ENCODE data around the gene THUMPD3.

THUMPD3 gene, protein sequence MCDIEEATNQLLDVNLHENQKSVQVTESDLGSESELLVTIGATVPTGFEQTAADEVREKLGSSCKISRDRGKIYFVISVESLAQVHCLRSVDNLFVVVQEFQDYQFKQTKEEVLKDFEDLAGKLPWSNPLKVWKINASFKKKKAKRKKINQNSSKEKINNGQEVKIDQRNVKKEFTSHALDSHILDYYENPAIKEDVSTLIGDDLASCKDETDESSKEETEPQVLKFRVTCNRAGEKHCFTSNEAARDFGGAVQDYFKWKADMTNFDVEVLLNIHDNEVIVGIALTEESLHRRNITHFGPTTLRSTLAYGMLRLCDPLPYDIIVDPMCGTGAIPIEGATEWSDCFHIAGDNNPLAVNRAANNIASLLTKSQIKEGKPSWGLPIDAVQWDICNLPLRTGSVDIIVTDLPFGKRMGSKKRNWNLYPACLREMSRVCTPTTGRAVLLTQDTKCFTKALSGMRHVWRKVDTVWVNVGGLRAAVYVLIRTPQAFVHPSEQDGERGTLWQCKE

DNA sequence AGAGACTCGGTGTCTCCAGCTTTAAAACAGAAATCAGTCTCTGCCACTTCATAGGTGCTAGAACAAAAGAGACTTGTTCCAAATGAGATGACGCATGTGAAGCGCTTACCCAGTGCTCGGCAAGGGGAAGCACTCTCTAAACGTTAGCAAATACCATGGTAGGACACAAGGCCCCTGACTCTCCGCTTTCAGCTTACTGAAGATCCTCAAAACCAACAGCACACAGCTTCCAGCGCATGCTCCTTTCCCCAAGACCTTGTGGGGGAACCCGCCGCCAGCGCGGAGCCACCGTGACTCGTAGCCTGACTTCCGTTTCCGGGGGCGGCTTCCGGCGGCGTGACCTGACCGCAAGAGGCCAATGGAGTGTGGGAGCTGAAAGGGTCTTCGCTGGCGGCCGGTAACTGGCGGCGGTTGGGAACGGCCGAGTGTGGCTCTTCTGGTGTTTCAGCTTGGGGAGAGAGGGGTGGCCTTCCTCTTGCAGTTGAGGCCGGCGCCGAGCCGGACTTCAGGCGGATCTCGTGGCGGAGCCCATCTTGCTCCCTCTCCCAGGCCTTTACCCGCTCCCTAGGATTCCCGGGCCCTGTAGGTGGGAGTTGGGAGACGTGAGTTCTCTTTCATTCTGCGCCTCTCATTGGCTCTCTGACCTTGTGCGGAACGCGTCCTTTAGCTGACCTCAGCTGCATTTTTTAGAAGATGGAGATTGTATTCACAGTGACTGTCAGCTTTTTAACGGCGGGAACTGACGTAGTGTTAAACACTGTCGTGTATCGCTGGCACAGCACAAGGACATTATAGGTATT is at the start of gene THUMPD3:
Gene THUMPD3, plus strand, starts transcription at position 324 of the 800 bp plus-strand sequence. CDS start 2,015 bp downstream, outside the sequence.
- peak; percentile 72 for DNase-seq

DNA sequence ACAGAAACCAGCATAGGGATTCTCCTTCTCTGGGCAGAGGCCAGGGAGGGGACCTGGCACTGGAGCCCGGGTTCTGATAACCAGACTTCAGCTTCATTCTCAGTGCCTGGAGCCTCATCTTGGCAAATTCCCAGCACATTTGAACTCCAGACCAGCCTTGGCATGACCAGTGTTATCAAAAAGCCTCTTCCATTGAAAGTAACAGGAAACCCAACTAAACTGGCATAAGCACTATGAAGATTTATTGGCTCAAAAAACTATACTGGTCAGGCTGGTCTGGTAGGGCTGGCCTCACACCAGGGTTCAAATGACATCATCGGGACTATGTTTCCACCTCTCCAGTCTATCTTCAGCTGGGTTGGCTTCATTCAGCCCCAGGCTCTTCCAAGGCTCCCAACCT is 48.1 kb upstream of the THUMPD3 start:
- DNase-seq, result no peak

GRCh38 chr3:9316881-9317361 is 45.9 kb upstream of the THUMPD3 start:
- DNase-seq, result no peak

DNA sequence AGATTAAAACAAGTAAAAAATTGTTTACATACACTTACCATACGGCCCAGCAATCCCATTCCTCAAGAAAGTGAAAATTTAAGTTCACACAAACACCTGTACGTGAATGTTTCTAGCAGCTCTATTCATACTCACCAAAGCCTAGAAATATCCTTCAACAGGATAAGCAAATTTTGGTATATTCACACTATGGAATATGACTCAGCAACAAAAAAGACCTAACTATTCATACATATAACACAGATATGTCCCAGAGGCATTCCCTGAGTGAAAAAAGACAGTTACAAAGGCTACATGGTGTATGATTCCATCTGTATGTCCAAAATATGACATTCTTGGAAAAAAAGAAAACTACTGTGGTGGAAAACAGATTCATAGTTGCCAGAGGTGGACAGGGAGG is 40.1 kb upstream of the THUMPD3 start:
- no peak for DNase-seq

DNA sequence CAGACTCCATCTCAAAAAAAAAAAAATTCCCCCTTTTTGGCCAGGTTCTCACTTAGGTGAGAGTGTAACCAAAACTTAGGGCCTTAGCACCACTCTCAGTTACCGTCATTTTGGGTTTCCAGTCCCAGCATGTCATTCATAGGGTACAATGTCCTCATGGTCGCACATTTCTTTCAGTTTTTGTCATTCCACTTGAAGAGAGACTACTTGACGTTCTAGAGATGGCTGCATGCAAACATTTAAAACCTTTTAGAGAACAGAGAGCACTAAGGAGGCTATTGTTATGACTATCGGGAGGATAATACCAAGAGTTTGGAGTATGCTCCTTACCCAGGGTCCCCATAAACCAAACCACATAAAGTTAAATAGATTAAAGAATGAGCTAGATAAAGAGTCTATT is 37.9 kb upstream of the THUMPD3 start:
- no peak for DNase-seq

DNA sequence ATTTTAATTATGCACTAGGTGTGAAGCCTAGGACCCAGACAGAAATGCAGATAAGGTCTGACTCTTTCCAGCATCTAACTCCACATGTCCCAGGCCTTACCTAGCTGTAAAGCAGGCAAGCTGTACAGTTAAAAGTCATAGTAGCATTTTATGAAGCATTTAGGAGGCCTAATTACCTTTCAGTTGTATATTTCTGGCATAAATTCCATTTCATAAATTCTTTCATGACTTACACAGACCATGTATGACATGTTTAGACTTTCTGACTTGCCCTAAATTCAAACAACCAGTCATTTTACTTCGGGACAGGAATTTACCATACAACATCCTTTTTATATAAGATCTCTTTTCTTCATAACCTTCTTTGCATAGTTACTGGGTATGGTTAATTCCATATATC is 35.3 kb upstream of the THUMPD3 start:
- DNase-seq, result no peak

DNA sequence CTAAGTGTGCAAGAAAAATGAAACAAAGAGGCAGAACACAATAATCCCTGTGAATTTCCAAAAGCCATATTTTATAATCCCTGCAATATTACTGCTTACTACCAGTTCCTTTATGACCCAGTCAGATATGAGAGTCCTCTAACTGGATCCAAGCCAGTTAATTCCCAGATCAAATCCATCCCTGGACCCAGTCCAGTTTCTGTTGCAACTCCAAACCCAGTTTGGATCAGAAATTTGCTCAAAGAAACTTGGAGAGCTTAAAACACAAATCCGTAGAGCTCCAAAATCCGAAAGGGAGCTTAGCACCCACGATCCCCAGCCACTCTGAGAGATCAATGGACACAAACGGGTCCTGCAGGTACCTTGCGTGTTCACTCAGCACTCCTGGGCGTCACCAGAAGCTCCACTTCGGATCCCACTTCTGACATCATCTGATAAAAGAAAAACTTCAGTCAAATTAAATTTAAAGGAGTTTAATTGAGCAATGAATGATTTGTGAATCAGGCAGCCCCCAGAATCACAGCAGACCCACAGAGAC is 32.6 kb upstream of the THUMPD3 start:
- DNase-seq, result no peak

DNA sequence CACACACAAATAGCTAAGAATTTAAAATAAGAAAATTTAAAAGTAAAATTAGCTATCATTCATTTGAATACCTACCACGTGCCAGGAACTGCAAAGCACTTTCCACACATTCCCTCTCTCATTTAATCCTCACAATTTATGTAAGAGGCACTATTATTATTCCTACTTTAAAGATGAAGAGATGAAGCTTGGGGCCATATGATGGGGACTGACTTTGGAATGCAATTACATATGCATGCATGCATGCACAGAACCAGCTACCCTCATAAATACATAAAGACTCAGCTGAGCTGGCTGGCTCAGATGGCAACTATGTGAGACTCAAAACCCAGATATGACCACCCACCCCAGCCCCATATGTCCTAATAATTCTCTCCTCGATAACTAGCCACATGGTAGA is 31.7 kb upstream of the THUMPD3 start:
- DNase-seq, result no peak

DNA sequence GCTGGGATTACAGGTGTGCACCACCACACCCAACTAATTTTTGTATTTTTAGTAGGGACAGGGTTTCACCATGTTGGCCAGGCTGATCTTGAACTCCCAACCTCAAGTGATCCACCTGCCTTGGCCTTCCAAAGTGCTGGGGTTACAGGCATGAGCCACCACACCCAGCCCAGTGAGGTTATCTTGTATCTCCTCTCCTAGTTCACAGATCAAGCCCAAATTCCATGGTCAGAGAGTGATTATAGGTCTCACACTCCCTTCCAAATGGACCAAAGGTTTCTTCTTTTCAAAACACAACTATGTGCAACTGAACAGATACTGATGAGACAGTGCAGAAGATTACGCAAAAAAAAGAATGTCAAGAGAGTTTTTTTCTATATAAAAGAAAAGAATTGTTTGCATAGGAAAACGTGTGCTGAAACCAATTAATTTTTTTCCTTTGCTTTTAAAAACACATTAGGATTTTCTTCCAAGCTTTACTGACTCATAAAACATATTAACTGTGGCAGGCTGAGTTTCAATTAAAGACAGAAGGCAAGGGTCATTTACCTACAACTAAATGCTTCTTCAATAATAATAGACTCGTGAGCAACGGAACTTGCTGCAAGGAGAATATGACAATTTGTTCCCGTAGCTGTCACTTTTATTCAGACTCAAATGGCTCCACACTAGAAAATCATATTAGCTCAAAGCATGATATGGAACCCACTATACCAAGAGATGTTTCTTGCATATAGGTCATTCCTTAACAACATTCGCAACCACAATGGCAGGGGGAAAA is 30.4 kb upstream of the THUMPD3 start:
- DNase-seq, result no peak

- DNase-seq, result no peak
Observed at GRCh38 chr3:9339761-9340471, 22.9 kb upstream of the THUMPD3 start.

DNA sequence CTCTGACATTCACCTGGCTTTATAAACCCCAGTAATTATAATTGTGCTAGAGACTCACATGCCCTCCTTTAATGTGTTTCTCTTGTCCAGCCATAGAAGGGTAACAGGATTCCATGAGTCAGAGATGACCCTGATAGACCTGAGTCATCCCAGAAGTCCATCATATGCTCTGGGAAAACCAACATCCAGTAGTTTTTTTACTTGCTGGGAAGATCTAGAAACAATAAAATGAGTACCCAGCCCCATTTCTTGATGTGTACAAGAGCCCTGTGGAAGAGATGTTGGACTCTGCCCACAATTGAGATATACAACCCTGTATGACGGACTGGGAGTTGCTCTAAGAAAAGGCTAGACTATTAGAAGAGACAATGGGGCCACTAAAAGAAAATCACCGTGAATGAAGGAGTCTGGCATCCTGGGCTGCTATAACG is 22.4 kb upstream of the THUMPD3 start:
- no peak for DNase-seq

GRCh38 chr3:9342696-9343095 is 20.2 kb upstream of the THUMPD3 start:
- no peak for DNase-seq

GRCh38 chr3:9343115-9343514 is 19.7 kb upstream of the THUMPD3 start:
- DNase-seq, result no peak

DNA sequence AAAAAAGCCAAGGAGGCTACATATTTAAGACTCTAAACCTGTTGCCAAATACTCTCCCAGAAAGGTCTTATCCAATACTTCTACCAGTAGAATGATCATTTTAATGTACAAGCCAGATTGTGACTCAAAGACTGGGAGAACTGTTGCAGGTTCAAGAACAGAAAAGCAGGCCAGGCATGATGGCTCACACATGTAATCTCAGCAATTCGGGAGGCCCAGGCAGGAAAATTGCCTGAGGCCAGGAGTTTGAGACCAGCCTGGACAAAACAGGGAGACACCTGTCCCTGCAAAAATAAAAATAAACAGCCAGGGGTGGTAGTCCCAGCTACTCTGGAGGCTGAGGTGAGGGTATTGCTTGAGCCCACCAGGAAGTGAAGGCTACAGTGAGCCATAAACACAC is 17.8 kb upstream of the THUMPD3 start:
- DNase-seq, result no peak

GRCh38 chr3:9346141-9346540 is 16.7 kb upstream of the THUMPD3 start:
- no peak for DNase-seq

DNA sequence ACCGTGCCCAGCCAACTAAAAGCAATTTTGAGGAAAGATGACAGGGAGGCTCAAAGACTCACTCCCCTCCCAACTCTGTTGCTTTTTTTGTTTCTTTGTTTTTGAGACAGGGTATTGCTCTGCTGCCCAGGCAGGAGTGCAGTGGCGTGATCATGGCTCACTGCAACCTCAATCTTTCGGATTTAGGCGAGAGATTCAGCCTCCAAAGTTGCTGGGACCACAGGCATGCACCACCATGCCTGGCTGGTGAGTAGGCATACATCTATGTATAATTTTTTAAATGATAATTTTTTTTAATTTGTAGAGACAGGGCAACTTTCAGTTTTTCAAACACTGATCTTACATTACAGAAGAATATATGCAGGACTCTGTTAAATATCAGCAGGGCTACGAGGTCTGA is 15.8 kb upstream of the THUMPD3 start:
- no peak for DNase-seq

- DNase-seq, result no peak
Observed at GRCh38 chr3:9347887-9348286, 15.0 kb upstream of the THUMPD3 start.

DNA sequence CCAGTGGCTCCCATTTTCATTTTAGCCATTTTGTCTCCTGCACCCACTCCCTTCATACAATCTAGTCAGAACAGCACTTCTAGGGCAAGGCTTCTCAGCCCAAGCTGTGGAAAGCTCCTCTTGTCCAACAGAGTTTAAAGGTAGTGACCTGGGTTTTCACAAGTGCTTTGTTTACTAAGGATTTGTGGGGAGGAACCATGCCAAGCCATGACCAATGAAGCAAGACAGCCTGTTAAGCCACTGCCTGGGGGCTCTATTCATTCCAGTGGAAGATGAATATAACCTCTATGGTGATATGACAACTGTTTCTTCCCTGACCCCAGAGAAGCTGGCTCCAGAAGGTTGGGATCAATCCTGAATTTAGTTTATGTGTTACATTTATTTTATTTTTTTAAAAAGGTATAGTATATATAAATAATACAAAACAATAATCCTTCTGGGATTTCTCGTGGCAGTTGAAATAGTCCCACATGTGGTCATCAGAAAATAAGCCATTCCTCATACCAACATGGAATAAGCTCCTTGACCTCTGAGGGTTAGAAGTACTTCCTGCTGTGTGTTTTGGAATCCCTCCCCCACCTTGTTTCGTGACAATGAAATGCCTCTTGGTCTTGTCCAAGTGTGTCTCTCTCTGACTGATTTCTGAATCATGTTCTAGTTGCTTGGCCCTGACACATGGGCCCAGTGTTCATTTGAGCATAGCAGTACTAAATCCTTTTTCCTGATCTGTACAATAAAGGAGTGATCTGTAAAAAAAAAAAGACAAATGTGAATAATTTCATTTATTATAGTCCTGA is 13.3 kb upstream of the THUMPD3 start:
- no peak for DNase-seq

GRCh38 chr3:9351709-9352126 is 11.1 kb upstream of the THUMPD3 start:
- DNase-seq, result no peak

DNA sequence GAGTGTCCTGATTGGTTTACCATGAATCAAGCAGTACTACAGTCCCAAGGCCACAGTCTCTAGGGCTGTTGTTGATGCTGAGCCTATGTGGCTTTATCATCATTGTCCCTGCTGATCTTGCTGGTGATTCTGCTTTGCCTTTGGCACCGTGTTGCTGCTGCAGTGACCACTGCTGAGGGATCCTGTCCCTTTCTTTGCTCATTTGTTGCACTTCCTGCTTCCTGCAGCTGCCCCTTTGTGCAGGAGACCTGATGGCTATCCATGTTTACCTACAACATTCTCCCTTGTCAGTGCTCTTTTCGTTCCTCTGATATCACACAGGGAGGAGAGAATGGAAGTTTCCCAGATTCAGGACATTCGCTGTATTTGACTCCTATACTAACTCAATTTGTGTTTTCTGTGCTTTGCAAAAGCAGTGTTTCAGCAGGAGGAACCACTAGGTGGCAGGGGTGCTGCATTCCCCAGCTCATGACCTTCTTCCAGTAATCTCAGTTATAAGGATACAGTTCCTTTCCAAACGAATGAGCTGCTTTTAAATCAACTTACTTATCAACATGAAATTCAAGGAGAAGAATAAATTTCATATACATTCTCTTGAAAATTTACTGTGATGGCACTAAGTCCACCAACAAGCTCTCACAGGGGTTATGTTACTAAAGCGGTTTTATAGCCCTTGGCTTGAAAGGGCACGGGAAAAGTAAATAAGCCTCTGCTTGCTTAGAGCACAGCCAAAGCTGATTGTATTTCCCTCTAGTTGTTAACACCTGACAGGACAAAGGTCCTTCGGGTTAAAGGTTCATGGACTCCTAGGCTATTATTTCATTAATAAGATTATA is 9.7 kb upstream of the THUMPD3 start:
- DNase-seq, result peak; percentile 6

Data from NCI-H2227 treated with DMSO at 0.1 percent for 48 hours (cell line).